GM21619 (cell line): ENCODE data around the gene PPM1D.
"Not testable (repeated sequence)": the region's sequence is repeated elsewhere in the genome, so short reads cannot be mapped to it uniquely, and the experiment has no call there.

Experiments used
- ATAC-seq: cut with Tn5 transposase; IDR thresholded peaks from one replicate; pipeline ENCODE4 v1.9.1; 2021; ENCODE audit not compliant: unreplicated experiment

Gene PPM1D

GRCh38 chr17:60664022-60664421 is 64.0 kb downstream of the PPM1D start:
- no peak for ATAC-seq

DNA sequence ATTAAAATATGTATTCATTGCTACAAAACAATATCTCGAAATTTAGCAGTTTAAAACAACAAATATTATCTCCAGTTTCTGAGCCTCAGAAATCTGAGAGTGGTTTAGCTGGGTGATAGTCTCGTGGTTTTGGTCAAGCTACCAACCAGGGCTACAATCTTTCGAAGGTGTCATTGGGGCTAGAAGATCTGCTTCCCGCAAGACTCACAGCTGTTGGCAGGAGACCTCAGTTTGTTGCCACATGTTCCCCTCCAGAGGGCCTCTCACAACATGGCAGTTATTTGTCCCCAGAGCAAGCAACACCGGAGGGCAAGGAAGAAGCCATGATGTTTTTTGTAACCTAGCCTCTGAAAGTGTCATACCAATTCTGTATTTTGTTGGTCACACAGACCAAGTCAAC is 65.6 kb downstream of the PPM1D start:
- no peak for ATAC-seq

GRCh38 chr17:60668741-60669140 is 68.7 kb downstream of the PPM1D start:
- not testable (repeated sequence) for ATAC-seq

DNA sequence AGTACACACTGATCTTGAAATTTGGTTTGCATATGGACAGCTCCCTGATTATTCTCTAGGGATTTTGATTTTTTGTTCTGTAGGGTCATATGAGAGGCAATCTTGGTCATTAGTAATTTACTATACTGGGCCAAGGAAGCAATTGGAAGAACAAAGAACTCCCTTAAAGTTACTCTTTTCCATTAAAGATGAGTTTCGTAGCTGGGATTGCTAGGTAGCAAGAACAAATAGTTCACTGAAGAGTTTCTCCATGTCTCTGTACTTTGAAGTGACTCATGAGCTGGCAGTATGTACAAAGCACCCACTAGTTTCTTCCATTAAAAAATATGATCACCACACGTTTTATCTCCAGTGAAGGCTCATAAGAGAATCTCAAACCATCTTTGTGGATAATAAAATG is 71.5 kb downstream of the PPM1D start:
- ATAC-seq, result no peak

GRCh38 chr17:60674637-60675036 is 74.6 kb downstream of the PPM1D start:
- ATAC-seq, result not testable (repeated sequence)

DNA sequence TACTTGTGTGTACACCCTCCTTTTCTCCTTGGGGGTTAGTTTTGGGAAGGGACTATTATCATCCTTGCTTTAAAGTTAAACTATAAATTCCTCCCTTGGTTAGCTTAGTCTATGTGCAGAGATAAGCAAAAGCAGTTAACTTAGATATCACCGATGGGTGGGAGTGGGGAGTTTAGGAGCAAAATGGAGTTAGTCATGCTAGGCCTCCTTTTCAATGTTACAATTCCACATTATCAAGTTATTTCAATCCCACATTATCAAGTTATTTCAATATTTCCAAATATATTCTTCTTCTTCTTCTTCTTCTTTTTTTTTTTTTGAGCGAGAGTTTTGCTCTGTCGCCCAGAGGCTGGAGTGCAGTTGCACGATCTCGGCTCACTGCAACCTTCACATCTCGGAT is 76.0 kb downstream of the PPM1D start:
- ATAC-seq, result no peak

DNA sequence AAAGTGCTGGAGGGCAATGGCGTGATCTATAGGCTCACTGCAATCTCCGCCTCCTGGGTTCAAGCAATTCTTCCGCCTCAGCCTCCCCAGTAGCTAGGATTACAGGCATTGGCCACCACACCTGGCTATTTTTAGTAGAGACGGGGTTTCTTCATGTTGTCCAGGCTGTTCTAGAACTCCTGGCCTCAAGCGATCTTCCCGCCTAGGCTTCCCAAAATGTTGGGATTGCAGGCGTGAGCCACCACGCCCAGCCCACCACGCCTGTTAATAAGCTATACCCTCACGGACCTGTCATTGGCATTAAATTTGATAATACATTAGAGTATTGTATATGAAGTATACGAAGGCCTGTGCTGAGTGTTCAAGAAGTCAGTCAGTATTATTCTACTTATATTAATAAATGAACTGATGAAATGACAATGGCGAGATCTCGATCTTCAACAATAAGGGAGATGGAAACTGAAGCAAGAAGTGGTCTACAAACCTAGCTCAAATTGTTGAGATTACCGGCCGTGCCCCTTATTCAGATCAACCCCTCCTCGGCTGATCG is 76.8 kb downstream of the PPM1D start:
- ATAC-seq, result no peak

DNA sequence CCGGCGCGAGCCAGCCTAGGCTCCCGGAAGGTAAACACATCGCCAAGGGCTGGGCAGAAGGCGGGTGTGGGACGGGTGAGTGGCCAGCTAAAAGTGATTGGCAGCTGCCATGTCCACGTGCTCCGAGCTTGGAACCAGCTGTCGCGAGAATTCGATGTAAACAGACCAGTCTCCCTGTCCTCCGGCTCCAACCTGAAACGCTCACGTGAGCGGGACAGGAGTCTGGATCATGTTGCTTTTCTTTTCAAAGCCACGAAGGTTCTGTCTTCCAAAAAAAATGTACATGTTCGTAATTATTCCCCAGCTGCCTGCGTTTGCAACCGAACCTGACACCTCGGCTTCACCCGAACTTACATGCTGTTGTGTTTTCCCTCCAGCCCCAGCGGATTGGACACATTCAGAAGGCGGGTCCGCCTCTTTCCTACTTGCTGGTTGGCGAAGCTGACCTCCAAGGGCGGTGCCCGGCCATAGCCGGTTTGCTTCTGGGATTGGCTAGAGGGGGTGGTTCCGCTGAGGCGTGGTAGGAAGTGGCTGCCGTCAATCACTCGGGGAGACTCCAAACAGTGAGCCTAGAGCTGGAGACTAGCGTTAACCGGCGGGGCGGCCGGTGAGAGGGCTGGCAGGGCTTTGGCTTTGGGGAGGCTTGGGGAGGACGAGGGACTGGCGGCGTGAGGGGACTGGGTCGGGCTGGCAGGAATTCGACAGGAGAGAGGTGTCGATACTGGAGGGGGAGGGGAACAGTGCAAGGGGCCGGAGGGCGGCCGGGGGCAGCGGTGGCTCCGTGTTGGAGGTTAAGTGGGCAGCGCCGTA is 77.5 kb downstream of the PPM1D start, which contains the start of gene BCAS3:
BCAS3 (plus strand) TSS at position 544 of the 810 bp plus-strand sequence.
- peak; percentile 97 for ATAC-seq

DNA sequence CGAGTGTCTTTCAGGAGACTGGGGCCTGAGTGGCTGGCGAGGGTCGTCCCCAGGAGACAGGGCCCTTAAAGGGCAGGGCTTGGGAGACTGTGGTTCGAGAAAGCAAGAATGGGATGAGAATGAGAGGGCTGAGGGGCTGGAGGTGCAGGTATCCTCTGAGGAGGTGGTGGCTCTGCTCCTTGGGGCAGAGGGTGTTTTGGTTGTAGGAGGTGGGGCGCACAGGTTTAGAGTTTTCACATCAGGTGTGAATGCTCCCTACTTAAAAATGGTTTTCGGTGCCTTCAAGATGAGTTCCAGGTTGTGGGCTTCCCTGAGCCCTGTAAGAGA is 78.1 kb downstream of the PPM1D start:
- no peak for ATAC-seq

GRCh38 chr17:60679287-60679686 is 79.3 kb downstream of the PPM1D start:
- ATAC-seq, result no peak

DNA sequence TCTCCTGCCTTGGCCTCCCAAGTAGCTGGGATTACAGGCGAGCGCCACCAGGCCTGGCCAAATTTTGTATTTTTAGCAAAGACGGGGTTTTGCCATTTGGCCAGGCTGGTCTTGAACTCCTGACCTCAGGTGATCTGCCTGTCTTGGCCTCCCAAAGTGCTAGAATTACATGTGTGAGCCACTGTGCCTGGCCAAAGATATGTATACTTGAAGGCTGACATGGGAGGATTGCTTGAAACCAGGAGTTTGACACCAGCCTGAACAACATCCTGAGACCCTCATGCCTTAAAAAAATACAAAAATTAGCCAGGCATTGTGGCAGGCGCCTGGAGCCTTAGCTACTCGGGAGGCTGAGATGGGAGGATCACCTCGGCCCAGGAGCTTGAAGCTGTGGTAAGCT is 80.8 kb downstream of the PPM1D start:
- ATAC-seq, result no peak

DNA sequence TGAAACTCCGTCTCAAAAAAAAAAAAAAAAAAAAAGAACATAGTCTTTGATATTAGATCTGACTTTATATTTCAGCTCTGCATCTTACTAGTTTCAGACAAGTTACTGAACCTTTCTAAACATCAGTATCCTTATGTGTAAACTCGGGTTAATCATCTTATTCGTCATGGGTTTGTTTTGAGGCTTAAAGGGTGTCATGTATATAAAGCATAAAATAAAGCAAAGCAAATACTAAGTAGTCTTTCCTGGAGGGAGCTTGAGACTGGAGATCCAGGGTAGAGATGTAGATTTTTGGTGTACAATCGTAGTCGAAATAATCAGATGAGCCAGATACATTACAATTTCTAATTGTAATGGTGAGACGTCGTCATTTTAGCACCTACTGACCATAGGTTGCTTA is 85.4 kb downstream of the PPM1D start:
- no peak for ATAC-seq

GRCh38 chr17:60695960-60696359 is 96.0 kb downstream of the PPM1D start:
- no peak for ATAC-seq

DNA sequence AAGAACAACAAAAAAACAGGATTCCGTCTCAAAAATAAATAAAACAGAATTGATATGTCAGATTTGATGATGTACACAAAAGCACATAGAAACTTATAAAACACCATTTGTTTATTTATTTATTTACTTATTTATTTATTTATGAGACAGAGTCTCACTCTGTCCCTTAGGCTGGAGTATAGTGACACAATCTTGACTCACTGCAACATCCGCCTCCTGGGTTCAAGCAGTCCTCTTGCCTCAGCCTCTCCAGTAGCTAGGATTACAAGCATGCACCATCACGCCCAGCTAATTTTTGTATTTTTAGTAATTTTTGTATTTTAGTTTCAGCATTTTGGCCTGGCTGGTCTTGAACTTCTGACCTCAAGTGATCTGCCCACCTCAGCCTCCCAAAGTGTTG is 99.1 kb downstream of the PPM1D start:
- ATAC-seq, result no peak

DNA sequence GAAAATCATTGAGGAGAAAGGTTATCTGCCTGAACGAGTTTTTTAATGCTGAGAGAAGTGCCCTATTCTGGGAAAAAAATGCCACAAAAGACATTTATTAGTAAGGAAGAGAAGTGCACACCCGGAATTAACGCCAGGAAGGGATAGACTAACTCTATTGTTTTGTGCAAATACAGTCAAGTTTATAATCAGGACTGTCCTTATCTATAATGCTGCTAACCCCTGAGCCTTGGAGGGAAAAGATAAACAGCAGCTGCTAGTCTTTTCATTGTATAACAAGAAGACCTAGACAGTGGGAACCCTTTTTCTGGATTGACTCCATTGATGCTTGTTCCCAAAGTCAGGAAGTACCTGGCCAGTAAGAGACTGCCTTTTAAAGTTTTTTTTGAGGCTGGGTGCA is 104.2 kb downstream of the PPM1D start:
- no peak for ATAC-seq

DNA sequence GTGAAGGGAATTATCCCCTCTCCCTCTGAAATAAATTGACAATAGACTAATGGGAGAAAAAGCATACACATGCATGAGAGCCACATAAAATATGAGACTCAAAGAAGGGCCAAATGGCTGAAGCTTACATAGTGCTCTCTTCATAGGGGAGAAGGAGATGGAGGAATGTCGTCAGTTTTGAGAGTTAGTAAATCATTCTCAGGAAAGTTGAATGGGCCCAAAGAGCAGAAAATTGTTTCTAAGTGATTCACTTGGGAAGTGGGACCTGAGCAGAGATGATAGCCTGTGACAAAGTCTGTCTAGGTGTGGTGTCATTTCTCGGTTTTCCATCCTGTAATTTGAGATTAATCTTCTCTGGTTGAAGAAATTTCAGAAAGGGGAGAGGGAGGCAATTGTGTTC is 112.7 kb downstream of the PPM1D start:
- ATAC-seq, result no peak

DNA sequence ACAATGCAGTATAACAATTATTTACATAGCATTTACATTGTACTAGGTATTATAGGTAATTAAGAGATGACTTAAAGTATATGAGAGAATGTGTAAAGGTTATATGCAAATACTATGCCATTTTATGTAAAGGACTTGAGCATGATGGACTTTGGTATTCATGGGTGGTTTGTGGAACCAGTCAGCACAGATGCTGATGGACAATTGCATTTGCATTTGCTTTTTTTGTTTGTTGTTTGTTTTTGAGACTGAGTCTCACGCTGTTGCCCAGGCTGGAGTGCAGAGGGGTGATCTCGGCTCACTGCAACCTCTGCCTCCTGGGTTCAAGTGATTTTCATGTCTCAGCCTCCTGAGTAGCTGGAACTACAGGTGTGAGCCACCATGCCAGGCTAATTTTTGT is 113.6 kb downstream of the PPM1D start:
- ATAC-seq, result no peak
